DND-41 (cell line): ENCODE results near the gene CTTNBP2NL.

Experiments
- CTCF ChIP-seq: IDR thresholded peaks from 2 replicates; pipeline ENCODE4 v1.5.1; 2012; ENCODE audit warnings: borderline replicate concordance, low read length, moderate library complexity, mild to moderate bottlenecking; ENCODE audit not compliant: poor library complexity, severe bottlenecking; ENCODE audit errors: extremely low read depth
- EZH2 ChIP-seq: IDR thresholded peaks from 3 replicates; pipeline ENCODE4 v1.6.1; 2012; ENCODE audit warnings: borderline replicate concordance, low read depth, mild to moderate bottlenecking, moderate library complexity, low read length, inconsistent platforms; ENCODE audit not compliant: severe bottlenecking

GRCh38 chr1:112440574-112440973 lies 44.6 kb downstream of the CTTNBP2NL start:
- TF ChIP-seq CTCF (no peak), EZH2 (no peak)
